ENCODE measurements around the gene GNB3. TPM values are rescaled to one million over a fixed set of nuclear protein-coding genes. Genes with fewer than 3 reads are reported as not detected.
"Not testable (repeated sequence)": the region's sequence is repeated elsewhere in the genome, so short reads cannot be mapped to it uniquely, and the experiment has no call there.

GNB3 gene
- polyA plus RNA-seq, 3 donors from 2014 or later, result not detected

DNA sequence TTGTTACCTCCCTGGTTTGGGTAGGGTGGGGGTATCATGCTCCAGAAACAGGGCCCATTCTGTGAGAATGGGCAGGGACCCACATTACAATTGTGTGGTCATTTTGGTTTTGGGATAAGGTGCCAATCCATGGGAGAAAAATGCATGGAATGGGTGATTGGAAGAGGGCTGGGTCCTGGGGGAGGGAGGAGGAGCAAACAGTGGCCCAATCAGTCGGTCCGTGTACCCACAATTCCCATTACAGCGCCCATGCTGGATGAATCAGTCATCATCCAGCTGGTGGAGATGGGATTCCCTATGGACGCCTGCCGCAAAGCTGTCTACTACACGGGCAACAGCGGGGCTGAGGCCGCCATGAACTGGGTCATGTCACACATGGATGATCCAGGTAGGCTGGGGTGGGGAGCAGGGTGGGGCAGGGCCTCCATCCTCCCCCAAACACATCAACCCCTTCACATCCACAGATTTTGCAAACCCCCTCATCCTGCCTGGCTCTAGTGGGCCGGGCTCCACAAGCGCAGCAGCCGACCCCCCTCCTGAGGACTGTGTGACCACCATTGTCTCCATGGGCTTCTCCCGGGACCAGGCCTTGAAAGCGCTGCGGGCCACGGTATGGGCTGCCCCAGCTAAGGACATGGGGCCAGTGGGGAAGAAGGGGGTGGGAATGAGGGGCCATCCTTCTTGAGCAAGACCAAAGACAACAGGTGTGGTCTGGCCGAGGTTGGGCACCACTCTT lies 23.0 kb downstream of the GNB3 start:
- H3K4me3 Mint-ChIP-seq, result no peak overlapping the region
- DNase-seq, result no peak
- H3K27me3 Mint-ChIP-seq (ENCODE audit: low read depth in 3 of 3), result peaks cover 2 to 4% (median 4%) of the 10 kb centered on the region in 3 donors
- peaks cover 23 to 36% (median 29%) of the 10 kb centered on the region in 3 donors for H3K36me3 Mint-ChIP-seq
- peaks cover 15 to 18% of the 10 kb centered on the region in 2 donors for H3K4me1 Mint-ChIP-seq
- no peak overlapping the region for H3K27ac Mint-ChIP-seq
- H3K9me3 Mint-ChIP-seq, result no peaks in the 10 kb centered on the region

DNA sequence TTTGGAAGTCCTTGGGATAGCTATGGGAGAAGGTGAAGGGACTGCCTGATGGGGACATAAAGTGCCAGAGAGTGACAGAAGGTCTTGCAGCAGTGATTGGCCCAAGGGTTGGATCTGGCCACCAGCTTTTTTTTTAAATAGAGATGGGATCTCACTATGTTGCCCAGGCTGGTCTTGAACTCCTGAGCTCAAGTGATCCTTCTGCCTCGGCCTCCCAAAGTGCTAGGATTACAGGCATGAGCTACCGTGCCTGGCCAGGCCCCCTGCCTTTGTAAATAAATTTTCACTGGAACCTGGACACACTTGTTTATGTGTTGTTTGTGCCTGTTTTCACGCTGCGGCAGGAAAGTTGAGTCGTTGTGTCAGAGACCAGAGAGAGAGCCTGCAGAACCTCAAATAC lies 24.6 kb downstream of the GNB3 start:
- peaks cover 22 to 38% (median 29%) of the 10 kb centered on the region in 3 donors for H3K36me3 Mint-ChIP-seq
- not testable (repeated sequence) for DNase-seq; H3K9me3 Mint-ChIP-seq; H3K27me3 Mint-ChIP-seq (ENCODE audit: low read depth in 3 of 3)
- peaks cover 28 to 31% of the 10 kb centered on the region in 2 donors for H3K4me1 Mint-ChIP-seq
- H3K27ac Mint-ChIP-seq, result peak overlapping the region in 3 of 6 donors; percentile 15 to 57 (median 38)
- H3K4me3 Mint-ChIP-seq, result peak overlapping the region in 4 of 5 donors; percentile 31 to 62 (median 37)

DNA sequence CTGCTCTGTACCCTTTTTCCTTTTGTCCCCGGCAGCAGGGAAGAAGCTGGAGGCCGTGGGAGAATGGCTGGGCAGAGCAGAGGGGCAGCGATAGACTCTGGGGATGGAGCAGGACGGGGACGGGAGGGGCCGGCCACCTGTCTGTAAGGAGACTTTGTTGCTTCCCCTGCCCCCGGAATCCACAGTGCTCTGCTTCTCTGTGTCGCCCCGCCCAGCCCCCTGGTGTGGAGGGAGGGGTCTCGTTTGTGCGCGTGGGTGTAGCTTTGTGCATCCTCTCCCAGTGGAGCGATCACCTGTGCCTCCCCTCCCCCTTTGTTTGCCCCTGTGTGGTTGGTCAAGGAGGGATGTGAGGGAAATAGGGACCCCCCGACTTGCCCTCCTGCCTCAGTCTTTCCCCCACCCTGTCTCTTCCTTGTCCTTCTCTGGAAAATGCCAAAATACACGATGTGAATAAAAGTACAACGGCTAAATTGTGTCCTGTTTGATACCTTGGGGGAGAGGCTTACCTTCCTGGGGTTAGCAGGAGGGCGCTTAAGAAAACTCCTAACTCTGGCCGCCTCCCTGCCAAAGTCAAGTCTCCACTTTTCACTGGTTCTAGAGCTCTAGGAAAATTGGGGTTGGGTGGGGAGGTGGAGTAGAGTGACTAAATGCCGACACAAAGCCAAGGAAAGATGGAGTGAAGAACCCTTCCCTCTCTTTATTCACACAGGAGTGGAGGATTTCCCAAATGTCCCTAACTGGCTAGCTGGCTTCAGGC lies 25.6 kb downstream of the GNB3 start:
- Mint-ChIP-seq H3K36me3 (peaks cover 12 to 34% (median 23%) of the 10 kb centered on the region in 3 donors), H3K27me3 (ENCODE audit: low read depth in 3 of 3) (peaks cover 3 to 4% (median 4%) of the 10 kb centered on the region in 3 donors), H3K9me3 (no peaks in the 10 kb centered on the region), H3K4me3 (peak overlapping the region; percentile 91 to 95 (median 92)), H3K27ac (peak overlapping the region in 3 of 6 donors; percentile 9 to 87 (median 49)), H3K4me1 (peaks cover 38 to 41% of the 10 kb centered on the region in 2 donors)
- DNase-seq, result no peak

DNA sequence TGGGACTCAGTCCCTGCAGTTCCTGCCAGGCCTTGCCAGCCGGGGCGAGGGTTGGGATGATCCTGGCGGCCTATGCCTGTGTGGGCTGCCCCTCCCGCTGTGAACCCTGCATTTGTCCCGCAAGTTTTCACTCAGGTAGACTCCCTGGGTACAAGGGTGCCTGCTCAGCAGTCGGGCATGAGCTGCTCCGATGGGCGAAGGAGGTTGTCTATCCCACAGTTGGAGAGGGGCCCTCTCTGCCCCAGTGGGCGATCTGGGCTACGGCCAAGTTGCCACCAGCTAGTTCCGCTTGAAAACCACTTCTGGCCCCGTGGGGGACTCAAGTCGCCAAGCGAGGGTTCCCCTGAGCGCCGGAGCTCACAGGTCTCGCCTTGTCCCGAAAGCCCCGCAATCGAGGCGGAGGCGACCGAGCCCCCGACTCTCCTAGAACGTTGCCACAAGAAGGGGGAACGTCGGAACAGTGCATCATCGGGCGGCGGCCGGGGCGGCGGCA lies 26.2 kb downstream of the GNB3 start:
- Mint-ChIP-seq H3K27ac (peak overlapping the region; percentile 66 to 95 (median 87)), H3K36me3 (peaks cover 12 to 31% (median 21%) of the 10 kb centered on the region in 3 donors), H3K4me3 (peak overlapping the region; percentile 91 to 95 (median 92)), H3K4me1 (peaks cover 45 to 46% of the 10 kb centered on the region in 2 donors), H3K27me3 (ENCODE audit: low read depth in 3 of 3) (peaks cover 3 to 4% (median 4%) of the 10 kb centered on the region in 3 donors), H3K9me3 (no peaks in the 10 kb centered on the region)
- DNase-seq, result no peak

DNA sequence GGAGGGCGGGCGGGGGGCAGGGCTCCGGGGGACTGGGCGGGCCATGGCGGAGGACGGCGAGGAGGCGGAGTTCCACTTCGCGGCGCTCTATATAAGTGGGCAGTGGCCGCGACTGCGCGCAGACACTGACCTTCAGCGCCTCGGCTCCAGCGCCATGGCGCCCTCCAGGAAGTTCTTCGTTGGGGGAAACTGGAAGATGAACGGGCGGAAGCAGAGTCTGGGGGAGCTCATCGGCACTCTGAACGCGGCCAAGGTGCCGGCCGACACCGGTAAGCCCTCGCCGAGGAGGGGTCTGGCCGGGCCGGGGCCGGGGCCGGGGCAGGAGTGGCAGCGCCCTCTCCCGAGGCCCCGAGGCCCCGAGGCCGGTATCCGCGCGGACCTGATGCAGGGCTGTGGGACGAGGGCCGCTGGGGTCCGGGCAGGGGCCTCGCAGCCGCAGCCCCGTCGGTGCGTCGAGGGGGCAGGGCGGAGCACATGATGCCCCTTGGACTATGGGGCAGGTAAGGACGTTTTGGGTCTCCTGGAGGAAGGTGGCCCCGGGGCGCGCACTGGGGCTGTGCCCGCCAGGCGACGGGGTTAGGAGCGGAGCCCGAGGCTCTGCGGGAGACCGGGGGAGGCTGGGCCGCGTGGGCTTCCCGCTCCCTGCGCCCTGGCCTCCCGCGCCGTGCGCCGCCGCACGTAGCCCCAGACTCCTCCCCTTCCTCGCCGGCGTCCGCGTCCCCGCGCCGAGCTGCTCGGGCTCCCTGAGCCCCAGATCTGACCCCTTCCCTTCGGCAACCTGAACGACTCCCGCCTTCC lies 26.9 kb downstream of the GNB3 start, which contains the start of gene TPI1:
TPI1 (plus strand) TSS at position 119 of the 798 bp plus-strand sequence; CDS start at position 155, 36 bp downstream.
- H3K27me3 Mint-ChIP-seq (ENCODE audit: low read depth in 3 of 3), result peaks cover 2 to 5% (median 3%) of the 10 kb centered on the region in 3 donors
- peak; percentile 76 to 79 (median 78) for DNase-seq
- H3K4me1 Mint-ChIP-seq, result peaks cover 51 to 52% of the 10 kb centered on the region in 2 donors
- no peaks in the 10 kb centered on the region for H3K9me3 Mint-ChIP-seq
- peaks cover 8 to 26% (median 16%) of the 10 kb centered on the region in 3 donors for H3K36me3 Mint-ChIP-seq
- H3K4me3 Mint-ChIP-seq, result peak within 1 kb of the TSS; percentile 91 to 95 (median 92)
- H3K27ac Mint-ChIP-seq, result peak within 1 kb of the TSS; percentile 66 to 95 (median 87)

DNA sequence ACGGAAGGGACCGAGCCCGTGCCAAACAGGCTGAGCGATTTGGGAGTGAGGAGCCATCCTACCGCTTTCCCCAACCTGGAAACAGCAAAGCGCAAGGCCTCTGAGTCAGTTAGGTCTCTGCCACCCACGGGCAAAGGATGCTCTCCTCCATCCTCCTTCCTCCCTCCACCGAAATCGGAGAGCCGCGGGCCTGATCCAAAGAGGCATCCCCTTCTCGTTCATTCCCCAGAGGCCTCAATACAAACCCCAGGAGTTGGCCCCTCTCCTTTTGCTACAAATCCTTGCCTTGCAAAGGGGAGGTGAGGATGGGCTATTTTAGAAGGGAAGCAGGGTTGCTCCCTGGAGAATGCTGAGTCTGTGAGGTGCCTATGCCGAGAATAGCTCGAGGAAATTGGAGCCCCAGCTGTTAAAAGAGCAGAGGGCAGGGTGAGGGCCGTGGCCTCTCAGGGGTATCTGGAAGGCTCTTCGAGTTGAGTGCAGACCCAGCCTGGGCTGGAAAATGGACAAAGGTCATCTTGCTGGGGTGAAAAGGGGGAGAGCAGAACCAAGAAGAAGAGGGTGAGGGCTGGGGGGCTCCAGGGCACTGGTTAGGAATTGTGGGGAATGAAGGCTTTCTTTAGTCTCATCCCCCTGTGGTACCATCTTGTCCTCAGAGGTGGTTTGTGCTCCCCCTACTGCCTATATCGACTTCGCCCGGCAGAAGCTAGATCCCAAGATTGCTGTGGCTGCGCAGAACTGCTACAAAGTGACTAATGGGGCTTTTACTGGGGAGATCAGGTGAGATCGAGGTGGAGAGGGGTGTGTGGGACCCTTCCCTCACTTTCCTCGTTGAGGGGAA lies 27.7 kb downstream of the GNB3 start:
- H3K4me3 Mint-ChIP-seq, result peak overlapping the region; percentile 85 to 92 (median 86)
- H3K27me3 Mint-ChIP-seq (ENCODE audit: low read depth in 3 of 3), result peaks cover 2 to 6% (median 5%) of the 10 kb centered on the region in 3 donors
- DNase-seq, result no peak
- H3K4me1 Mint-ChIP-seq, result peaks cover 51 to 52% of the 10 kb centered on the region in 2 donors
- peak overlapping the region; percentile 58 to 83 (median 80) for H3K27ac Mint-ChIP-seq
- no peaks in the 10 kb centered on the region for H3K9me3 Mint-ChIP-seq
- H3K36me3 Mint-ChIP-seq, result peaks cover 6 to 21% (median 13%) of the 10 kb centered on the region in 3 donors

DNA sequence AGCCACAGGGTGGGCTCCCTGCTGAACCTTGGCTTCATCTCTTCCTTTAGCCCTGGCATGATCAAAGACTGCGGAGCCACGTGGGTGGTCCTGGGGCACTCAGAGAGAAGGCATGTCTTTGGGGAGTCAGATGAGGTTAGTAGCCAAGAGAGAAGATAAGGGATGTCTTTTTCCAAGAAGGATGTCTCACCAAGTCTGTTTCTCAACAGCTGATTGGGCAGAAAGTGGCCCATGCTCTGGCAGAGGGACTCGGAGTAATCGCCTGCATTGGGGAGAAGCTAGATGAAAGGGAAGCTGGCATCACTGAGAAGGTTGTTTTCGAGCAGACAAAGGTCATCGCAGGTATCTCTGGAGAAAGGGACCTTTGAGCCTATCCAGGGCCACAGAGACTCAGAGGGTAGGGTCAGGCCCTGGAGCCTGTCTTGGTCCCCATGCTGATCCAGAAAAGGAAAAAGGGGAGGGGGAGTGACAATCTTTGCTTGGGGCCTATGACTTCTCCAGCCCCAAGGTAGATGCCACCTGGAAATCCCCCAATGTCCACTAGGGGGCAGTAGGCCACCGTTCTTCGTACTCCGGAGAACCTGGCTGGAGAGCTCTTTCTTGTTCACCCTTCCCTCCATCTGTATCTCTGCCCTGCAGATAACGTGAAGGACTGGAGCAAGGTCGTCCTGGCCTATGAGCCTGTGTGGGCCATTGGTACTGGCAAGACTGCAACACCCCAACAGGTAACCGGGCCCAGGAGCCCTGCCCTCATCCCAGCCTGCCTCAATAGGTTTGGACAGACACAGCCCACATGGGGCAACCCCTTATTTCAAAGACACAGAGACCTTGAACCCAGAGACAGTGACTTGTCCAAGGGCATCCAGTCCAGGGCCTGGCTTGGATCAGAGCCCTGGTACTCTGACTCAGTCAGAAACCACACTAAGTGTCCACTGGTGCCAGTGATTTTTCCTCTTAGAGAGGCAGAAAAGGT lies 28.6 kb downstream of the GNB3 start:
- peak overlapping the region; percentile 58 to 87 (median 76) for H3K27ac Mint-ChIP-seq
- peaks cover 2 to 6% (median 5%) of the 10 kb centered on the region in 3 donors for H3K27me3 Mint-ChIP-seq (ENCODE audit: low read depth in 3 of 3)
- peak; percentile 76 to 81 (median 76) for DNase-seq
- H3K4me1 Mint-ChIP-seq, result peaks cover 56 to 59% of the 10 kb centered on the region in 2 donors
- no peaks in the 10 kb centered on the region for H3K9me3 Mint-ChIP-seq
- H3K36me3 Mint-ChIP-seq, result peaks cover 4 to 20% (median 11%) of the 10 kb centered on the region in 3 donors
- H3K4me3 Mint-ChIP-seq, result peak overlapping the region; percentile 85 to 92 (median 86)

DNA sequence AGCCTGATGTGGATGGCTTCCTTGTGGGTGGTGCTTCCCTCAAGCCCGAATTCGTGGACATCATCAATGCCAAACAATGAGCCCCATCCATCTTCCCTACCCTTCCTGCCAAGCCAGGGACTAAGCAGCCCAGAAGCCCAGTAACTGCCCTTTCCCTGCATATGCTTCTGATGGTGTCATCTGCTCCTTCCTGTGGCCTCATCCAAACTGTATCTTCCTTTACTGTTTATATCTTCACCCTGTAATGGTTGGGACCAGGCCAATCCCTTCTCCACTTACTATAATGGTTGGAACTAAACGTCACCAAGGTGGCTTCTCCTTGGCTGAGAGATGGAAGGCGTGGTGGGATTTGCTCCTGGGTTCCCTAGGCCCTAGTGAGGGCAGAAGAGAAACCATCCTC lies 29.6 kb downstream of the GNB3 start:
- peak overlapping the region in 4 of 6 donors; percentile 33 to 49 (median 41) for H3K27ac Mint-ChIP-seq
- H3K4me3 Mint-ChIP-seq, result peak overlapping the region in 4 of 5 donors; percentile 14 to 64 (median 58)
- DNase-seq; H3K27me3 Mint-ChIP-seq (ENCODE audit: low read depth in 3 of 3); H3K9me3 Mint-ChIP-seq: not testable (repeated sequence)
- H3K36me3 Mint-ChIP-seq, result peaks cover 0 to 13% (median 4%) of the 10 kb centered on the region in 3 donors
- peaks cover 57 to 59% of the 10 kb centered on the region in 2 donors for H3K4me1 Mint-ChIP-seq

DNA sequence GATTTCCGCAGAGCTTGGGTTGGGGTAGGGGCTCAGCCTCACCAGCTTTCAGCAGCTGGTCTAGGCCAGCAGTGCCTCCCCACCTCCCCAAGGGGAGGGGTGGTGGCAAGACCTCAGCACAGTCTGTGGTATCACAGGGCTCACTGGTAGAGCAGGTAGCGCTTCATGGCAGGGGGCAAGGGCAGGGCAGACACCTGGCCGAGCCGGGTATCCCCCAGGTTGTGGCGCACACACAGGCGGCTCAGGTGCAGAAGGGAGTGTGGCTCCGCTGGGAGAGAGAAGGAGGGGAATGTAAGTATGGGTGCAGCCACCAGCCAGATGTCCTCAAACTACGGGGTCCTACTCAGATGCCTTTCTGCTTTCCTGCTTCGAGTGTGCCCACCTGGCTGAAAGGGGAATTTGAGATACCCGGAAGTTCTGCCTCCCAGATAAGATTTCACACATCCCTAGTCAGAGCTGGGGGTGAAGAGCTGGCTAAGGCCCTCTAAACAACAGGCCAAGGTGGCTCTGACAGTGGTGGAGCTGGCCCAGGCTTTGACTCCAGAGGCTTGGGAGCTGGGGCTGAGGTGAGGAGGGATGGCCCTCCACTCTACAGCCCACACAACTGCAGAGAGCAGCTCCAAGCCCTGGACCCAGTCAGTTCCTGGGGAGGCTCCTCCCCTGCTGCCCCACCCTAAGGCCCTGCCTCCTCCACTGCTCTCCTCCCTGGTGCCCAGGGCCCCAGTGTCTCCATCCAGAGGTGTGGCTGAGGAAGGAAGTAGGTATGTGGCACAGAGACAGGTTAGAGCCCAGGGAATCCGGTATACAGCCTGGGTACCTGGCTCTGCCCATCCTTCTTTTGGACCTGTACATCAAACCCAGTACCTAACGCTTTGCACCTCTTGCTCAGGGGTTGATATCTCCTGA lies 30.6 kb downstream of the GNB3 start:
- no peak for DNase-seq
- Mint-ChIP-seq H3K27me3 (ENCODE audit: low read depth in 3 of 3) (peaks cover 2 to 7% (median 6%) of the 10 kb centered on the region in 3 donors), H3K9me3 (no peaks in the 10 kb centered on the region), H3K4me3 (peak overlapping the region; percentile 88 to 92 (median 91)), H3K4me1 (peaks cover 57 to 59% of the 10 kb centered on the region in 2 donors), H3K36me3 (peaks cover 0 to 13% (median 8%) of the 10 kb centered on the region in 3 donors), H3K27ac (peak overlapping the region; percentile 31 to 91 (median 87))

DNA sequence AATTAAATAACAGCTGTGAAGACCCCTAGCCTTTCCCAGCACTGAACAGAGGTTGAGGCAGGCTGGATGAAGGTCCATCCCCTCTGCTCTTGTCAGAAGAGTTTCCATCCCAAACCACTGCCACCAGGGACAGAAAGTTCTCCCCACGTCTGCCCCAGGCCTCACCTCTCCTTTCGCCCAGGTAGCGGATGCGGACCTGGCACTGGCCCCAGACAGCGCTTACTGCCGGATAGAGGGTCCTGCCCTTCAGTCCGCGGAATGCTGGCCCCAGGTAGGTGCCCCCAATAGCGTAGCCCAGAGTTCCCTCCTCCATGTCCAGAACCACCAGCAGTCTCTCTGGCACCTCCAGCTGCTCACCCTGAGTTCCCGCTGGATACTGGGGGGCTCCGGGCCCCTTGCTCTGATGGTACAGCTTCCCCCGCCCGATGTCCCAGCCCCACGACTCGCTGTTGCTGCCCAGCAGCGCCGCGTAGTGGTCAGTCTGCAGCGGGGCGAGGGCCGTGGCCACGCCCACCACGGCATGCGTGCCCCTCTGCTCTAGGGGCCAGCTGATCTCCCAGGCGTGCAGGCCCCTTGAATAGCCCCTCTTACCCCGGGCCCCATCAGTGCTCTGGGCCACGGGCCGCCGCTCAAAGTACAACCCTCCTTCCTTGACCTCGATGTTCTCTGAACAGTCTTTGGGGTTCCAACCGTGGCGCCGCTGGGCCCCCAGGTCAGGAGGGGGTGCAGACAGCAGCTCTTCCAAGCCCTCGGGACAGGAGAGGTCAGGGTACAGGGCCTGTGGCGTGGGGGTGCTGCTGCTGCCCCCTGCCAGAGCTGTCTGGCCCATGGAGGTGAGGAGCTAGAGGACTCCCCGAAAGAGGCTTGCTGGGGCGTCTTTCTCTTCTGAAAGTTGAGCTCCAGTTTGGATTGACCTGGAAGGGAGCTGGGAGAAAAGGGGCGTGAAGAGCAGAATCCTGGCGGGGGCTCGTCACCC lies 31.6 kb downstream of the GNB3 start:
- Mint-ChIP-seq H3K27me3 (ENCODE audit: low read depth in 3 of 3) (peaks cover under 1 to 4% (median 4%) of the 10 kb centered on the region in 3 donors), H3K4me3 (peak overlapping the region; percentile 88 to 92 (median 91)), H3K4me1 (peaks cover 48 to 53% of the 10 kb centered on the region in 2 donors), H3K27ac (peak overlapping the region; percentile 59 to 91 (median 90)), H3K36me3 (peaks cover 3 to 17% (median 8%) of the 10 kb centered on the region in 3 donors), H3K9me3 (no peaks in the 10 kb centered on the region)
- peak; percentile 84 to 86 (median 85) for DNase-seq
